Mucosa of descending colon (tissue), 3 donors: ENCODE results near the gene FRMD4A. TPM values are rescaled to one million over a fixed set of nuclear protein-coding genes. Genes with fewer than 3 reads are reported as not detected.

Source experiments
- ATAC-seq: fragments of 200-7000 bp; cut with Tn5 transposase; one replicate; pipeline ENCODE4 v1.9.1; 2020; ENCODE audit warnings: mild to moderate bottlenecking, moderate library complexity
- DNase-seq, 3 donors: peaks; one replicate each; pipeline ENCODE4 v3.0.0-alpha.2; 2020
- H3K36me3 ChIP-seq: fragments of 200-600 bp; one replicate; pipeline ENCODE4 v1.8.0; 2021; ENCODE audit warnings: low read depth, mild to moderate bottlenecking
- H3K4me1 ChIP-seq: fragments of 200-600 bp; one replicate; pipeline ENCODE4 v1.8.0; 2021; ENCODE audit warnings: low read depth, mild to moderate bottlenecking
- H3K4me3 ChIP-seq: fragments of 200-600 bp; one replicate; pipeline ENCODE4 v1.8.0; 2021; ENCODE audit warnings: mild to moderate bottlenecking
- H3K9me3 ChIP-seq: fragments of 200-600 bp; one replicate; pipeline ENCODE4 v1.8.0; 2021; ENCODE audit warnings: mild to moderate bottlenecking
- CTCF ChIP-seq: fragments of 200-600 bp; IDR thresholded peaks from one replicate; pipeline ENCODE4 v1.8.0; 2022; ENCODE audit warnings: antibody characterized with exemption, mild to moderate bottlenecking
- intact Hi-C, 2 donors: fragments of 100-400 bp; cut with DNase I in 1 of 2; cut with micrococcal nuclease in 1 of 2; formaldehyde crosslinking; loops; one replicate each; pipeline versions ENCODE4 v1.11.0 to v1.11.1; 2022; cut with DNase I, micrococcal nuclease
- total RNA-seq, 3 donors: library from RNA; stranded (reverse); fragmentation: NEBNext Ultra II Directional in 2 of 3; extraction: Animal tissue kit (Norgen Biotek cat#: 25700) in 2 of 3; gene quantifications; one replicate each; pipeline versions ENCODE4 v1.2.1 to v1.2.4, GENCODE V29; 2021 to 2023
- donor health status: DM: no; HTN: no; CAD: no; lungs with moderate emphysema.
- donor health status: DM: no; HTN: no; CAD: no.
- donor health status: DM: no; HTN: yes; CAD: no.

The FRMD4A gene
- total RNA-seq, 3 donors from 2014 or later = 9.8 to 40.6 (median 17.2) TPM

GRCh38 chr10:14114791-14115190 lies 215.9 kb downstream of the FRMD4A start:
- Histone ChIP-seq H3K9me3 (no peaks in the 10 kb centered on the region), H3K4me3 (no peak overlapping the region), H3K36me3 (no peaks in the 10 kb centered on the region), H3K4me1 (no peaks in the 10 kb centered on the region)
- intact Hi-C loops = no loop called here
- DNase-seq (no peak), ATAC-seq (no peak)
- no peak for TF ChIP-seq CTCF

DNA sequence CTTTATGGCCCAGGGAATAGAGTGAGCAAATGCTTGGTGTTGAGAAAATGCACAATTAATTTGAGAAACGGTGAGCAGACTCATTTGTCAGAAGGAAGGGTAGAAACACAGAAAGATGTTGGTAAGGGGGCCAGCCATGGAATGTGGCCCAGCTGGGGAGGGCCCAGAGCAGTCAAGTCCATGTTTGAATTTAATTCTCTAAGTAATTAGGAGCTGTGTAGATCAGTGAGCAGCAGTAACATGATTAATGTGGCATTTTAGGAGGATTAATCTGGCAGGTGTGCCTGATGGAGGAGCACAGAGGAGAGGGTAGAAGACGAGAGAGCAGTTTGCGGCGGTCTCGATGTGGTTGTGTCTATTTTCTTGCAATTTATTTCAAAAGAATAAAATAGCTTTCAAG lies 218.7 kb downstream of the FRMD4A start:
- no peaks in the 10 kb centered on the region for H3K4me1 ChIP-seq
- no peak overlapping the region for H3K4me3 ChIP-seq
- DNase-seq (no peak), ATAC-seq (no peak)
- intact Hi-C loops = no loop called here
- H3K9me3 ChIP-seq = no peaks in the 10 kb centered on the region
- TF ChIP-seq CTCF = no peak
- H3K36me3 ChIP-seq = no peaks in the 10 kb centered on the region

DNA sequence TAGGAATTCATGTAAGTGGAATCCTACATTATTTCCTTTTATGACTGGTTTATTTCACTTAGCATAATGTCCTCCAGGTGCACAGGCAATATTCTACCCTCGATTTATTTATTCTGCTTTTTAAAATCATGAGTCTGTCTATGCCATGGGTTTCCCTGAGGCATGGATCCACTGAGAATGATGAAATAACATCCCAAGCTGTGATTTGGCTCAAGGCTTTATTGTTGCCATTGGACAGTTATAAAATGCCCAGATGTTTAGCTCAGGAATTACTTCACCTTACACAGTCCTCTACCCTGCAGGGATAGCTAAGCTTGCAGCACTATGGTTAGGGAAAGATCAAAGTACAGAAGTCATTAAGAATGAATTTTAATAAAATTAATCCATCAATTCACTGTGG lies 219.5 kb downstream of the FRMD4A start:
- Histone ChIP-seq H3K36me3 (no peaks in the 10 kb centered on the region), H3K9me3 (no peaks in the 10 kb centered on the region), H3K4me1 (no peaks in the 10 kb centered on the region), H3K4me3 (no peak overlapping the region)
- no peak for DNase-seq
- intact Hi-C loops = no loop called here
- ATAC-seq = no peak
- no peak for TF ChIP-seq CTCF

DNA sequence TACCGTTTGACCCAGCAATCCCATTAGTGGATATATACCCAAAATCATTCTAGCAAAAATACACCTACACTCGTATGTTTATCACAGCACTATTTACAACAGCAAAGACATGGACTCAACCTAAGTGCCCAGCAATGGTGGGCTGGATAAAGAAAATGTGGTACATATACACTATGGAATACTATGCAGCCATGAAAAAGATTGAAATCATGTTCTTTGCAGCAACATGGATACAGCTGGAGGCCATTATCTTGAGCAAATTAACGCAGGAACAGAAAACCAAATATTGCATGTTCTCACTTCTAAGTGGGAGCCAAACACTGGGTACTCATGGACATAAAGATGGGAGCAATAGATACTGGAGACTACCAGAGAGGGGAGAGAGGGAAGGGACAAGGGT lies 223.9 kb downstream of the FRMD4A start:
- TF ChIP-seq CTCF = no peak
- no peak for DNase-seq
- Histone ChIP-seq H3K9me3 (no peaks in the 10 kb centered on the region), H3K4me3 (no peak overlapping the region), H3K36me3 (no peaks in the 10 kb centered on the region), H3K4me1 (no peaks in the 10 kb centered on the region)
- intact Hi-C loops = no loop called here
- no peak for ATAC-seq

- no peaks in the 10 kb centered on the region for H3K9me3 ChIP-seq
- intact Hi-C loops = no loop called here
- TF ChIP-seq CTCF = no peak
- ATAC-seq = no peak
- H3K4me1 ChIP-seq = no peaks in the 10 kb centered on the region
- H3K36me3 ChIP-seq = no peaks in the 10 kb centered on the region
- H3K4me3 ChIP-seq = no peak overlapping the region
- no peak for DNase-seq
These were observed 228.7 kb downstream of the FRMD4A start for GRCh38 chr10:14102056-14102455.

GRCh38 chr10:14099885-14100284 lies 230.8 kb downstream of the FRMD4A start:
- TF ChIP-seq CTCF = no peak
- Histone ChIP-seq H3K36me3 (no peaks in the 10 kb centered on the region), H3K4me3 (no peak overlapping the region), H3K4me1 (no peaks in the 10 kb centered on the region), H3K9me3 (no peaks in the 10 kb centered on the region)
- intact Hi-C loops = loop anchor here in 1 of 2 donors (10.0 kb wide), 1 partner anchor 315 kb away; no protein-coding TSS in a partner anchor
- ATAC-seq (no peak), DNase-seq (no peak)
